GM12801 (cell line): Measurements from ENCODE around the gene SRPK2.

Source experiments
- CTCF ChIP-seq: IDR thresholded peaks from one replicate; pipeline ENCODE4 v1.5.1; 2011; ENCODE audit warnings: control low read depth; ENCODE audit not compliant: insufficient read length; ENCODE audit errors: extremely low read depth

SRPK2 gene

GRCh38 chr7:105195891-105196290 is 192.8 kb downstream of the SRPK2 start:
- no peak for TF ChIP-seq CTCF

GRCh38 chr7:105191331-105191730 is 197.4 kb downstream of the SRPK2 start:
- TF ChIP-seq CTCF, result no peak

- no peak for TF ChIP-seq CTCF
These were observed 198.7 kb downstream of the SRPK2 start for GRCh38 chr7:105189859-105190492.

- no peak for TF ChIP-seq CTCF
These were observed 200.5 kb downstream of the SRPK2 start for GRCh38 chr7:105188201-105188600.

- no peak for TF ChIP-seq CTCF
These were observed 201.2 kb downstream of the SRPK2 start for GRCh38 chr7:105187302-105188169.

- TF ChIP-seq CTCF, result no peak
These were observed 203.3 kb downstream of the SRPK2 start for GRCh38 chr7:105185290-105186010.

GRCh38 chr7:105180002-105180401 is 208.7 kb downstream of the SRPK2 start:
- TF ChIP-seq CTCF, result no peak
